HL-60 (cell line): ENCODE data around the gene INTS4.
"Not testable (repeated sequence)": the region's sequence is repeated elsewhere in the genome, so short reads cannot be mapped to it uniquely, and the experiment has no call there.

Experiments
- DNase-seq, 2 experiments: peaks; one replicate each; pipeline ENCODE4 v3.0.0-alpha.2; 2010 to 2020; ENCODE audit warnings: low read depth in 1 of 2, low spot score in 1 of 2
- H3K27ac ChIP-seq: fragments of 250-450 bp; sonication (Bioruptor Pico); replicated peaks from 2 replicates; pipeline ENCODE4 v1.5.1; 2020; ENCODE audit warnings: mild to moderate bottlenecking, moderate library complexity
- H3K27me3 ChIP-seq: fragments of 250-450 bp; sonication (Bioruptor Pico); 2 replicates; pipeline ENCODE4 v1.5.1; 2021; ENCODE audit warnings: mild to moderate bottlenecking, moderate library complexity; ENCODE audit not compliant: insufficient read depth, poor library complexity, severe bottlenecking
- H3K4me3 ChIP-seq: replicated peaks from 2 replicates; pipeline ENCODE4 v1.5.1; 2011; ENCODE audit warnings: mild to moderate bottlenecking, control low read depth, low read length; ENCODE audit not compliant: insufficient read depth
- GABPA ChIP-seq: IDR thresholded peaks from 2 replicates; pipeline ENCODE4 v1.6.1; 2012; ENCODE audit warnings: low read depth
- POLR2AphosphoS5 ChIP-seq: IDR thresholded peaks from 2 replicates; pipeline ENCODE4 v1.6.1; 2012; ENCODE audit warnings: low read depth
- REST ChIP-seq: IDR thresholded peaks from 2 replicates; pipeline ENCODE4 v1.6.1; 2012; ENCODE audit warnings: low read depth; ENCODE audit not compliant: insufficient replicate concordance
- SPI1 ChIP-seq: IDR thresholded peaks from 2 replicates; pipeline ENCODE4 v1.6.1; 2012; ENCODE audit warnings: low read depth, mild to moderate bottlenecking, borderline replicate concordance
- TF ChIP-seq, protein P1 (sequence below): IDR thresholded peaks from one replicate; pipeline ENCODE4 v1.5.1; 2011; ENCODE audit warnings: low read length, control low read depth, inconsistent platforms; ENCODE audit not compliant: insufficient read depth

The INTS4 gene

GRCh38 chr11:77966338-77966737 lies 28.1 kb downstream of the INTS4 start:
- TF ChIP-seq, protein P1, sequence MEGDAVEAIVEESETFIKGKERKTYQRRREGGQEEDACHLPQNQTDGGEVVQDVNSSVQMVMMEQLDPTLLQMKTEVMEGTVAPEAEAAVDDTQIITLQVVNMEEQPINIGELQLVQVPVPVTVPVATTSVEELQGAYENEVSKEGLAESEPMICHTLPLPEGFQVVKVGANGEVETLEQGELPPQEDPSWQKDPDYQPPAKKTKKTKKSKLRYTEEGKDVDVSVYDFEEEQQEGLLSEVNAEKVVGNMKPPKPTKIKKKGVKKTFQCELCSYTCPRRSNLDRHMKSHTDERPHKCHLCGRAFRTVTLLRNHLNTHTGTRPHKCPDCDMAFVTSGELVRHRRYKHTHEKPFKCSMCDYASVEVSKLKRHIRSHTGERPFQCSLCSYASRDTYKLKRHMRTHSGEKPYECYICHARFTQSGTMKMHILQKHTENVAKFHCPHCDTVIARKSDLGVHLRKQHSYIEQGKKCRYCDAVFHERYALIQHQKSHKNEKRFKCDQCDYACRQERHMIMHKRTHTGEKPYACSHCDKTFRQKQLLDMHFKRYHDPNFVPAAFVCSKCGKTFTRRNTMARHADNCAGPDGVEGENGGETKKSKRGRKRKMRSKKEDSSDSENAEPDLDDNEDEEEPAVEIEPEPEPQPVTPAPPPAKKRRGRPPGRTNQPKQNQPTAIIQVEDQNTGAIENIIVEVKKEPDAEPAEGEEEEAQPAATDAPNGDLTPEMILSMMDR, result no peak
- TF ChIP-seq GABPA (no peak), REST (no peak), POLR2AphosphoS5 (no peak), SPI1 (no peak)
- DNase-seq, result no peak
- no peak overlapping the region for H3K27ac ChIP-seq

GRCh38 chr11:77959434-77959833 lies 35.0 kb downstream of the INTS4 start:
- H3K27ac ChIP-seq, result no peak overlapping the region
- H3K27me3 ChIP-seq, result no peaks in the 10 kb centered on the region
- no peak for DNase-seq

More at GRCh38 chr11:77966338-77966737, 28.1 kb downstream of the INTS4 start:
- H3K4me3 ChIP-seq, result no peak overlapping the region
- H3K27me3 ChIP-seq, result no peaks in the 10 kb centered on the region

DNA sequence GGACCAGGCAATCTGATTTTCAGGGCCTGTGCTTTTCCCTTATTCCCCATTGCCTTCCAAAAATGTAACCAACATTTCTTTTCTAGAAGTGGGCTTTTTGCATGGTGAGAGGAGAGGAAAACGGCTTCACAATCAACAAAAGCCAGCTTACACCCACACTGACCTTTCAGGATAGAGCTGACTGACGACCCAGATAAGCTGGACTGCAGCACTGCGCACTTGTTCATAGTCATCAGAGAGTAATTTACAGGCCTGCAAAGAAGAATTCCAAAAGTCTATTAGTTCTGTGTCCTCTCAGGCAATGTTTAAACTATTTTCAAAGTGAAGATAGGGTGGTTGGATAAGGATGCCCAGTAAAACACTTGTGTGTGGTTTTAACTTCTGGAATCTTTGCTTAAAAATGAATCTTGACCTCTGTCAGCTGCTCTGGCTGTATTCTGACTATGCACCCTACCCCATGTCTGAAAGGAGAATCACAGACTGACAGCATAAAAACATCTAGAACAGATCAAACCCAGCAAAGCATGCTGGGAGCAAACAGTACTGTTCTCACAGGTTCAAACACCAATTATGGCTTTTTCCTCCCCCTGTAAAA lies 35.8 kb downstream of the INTS4 start:
- not testable (repeated sequence) for H3K4me3 ChIP-seq, H3K27me3 ChIP-seq, DNase-seq, H3K27ac ChIP-seq

More at GRCh38 chr11:77959434-77959833, 35.0 kb downstream of the INTS4 start:
- TF ChIP-seq GABPA (no peak), POLR2AphosphoS5 (no peak), SPI1 (no peak), REST (no peak)
- TF ChIP-seq, protein P1, result no peak
- H3K4me3 ChIP-seq, result no peak overlapping the region

- H3K27me3 ChIP-seq, H3K4me3 ChIP-seq, DNase-seq, H3K27ac ChIP-seq: not testable (repeated sequence)
Observed at GRCh38 chr11:77943296-77943695, 51.2 kb downstream of the INTS4 start.

GRCh38 chr11:77942465-77942864 lies 52.0 kb downstream of the INTS4 start:
- not testable (repeated sequence) for H3K4me3 ChIP-seq, H3K27me3 ChIP-seq, H3K27ac ChIP-seq, DNase-seq

DNA sequence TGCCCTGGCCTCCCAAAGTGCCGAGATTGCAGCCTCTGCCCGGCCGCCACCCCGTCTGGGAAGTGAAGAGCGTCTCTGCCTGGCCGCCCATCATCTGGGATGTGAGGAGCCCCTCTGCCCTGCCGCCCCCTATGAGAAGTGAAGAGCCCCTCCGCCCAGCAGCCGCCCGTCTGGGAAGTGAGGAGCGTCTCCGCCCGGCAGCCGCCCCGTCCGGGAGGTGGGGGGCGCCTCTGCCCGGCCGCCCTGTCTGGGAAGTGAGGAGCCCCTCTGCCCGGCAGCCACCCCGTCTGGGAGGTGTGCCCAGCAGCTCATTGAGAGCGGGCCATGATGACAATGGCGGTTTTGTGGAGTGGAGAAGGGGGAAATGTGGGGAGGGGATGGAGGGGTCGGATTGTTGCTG lies 60.9 kb downstream of the INTS4 start:
- not testable (repeated sequence) for DNase-seq, H3K27ac ChIP-seq, H3K4me3 ChIP-seq, H3K27me3 ChIP-seq

DNA sequence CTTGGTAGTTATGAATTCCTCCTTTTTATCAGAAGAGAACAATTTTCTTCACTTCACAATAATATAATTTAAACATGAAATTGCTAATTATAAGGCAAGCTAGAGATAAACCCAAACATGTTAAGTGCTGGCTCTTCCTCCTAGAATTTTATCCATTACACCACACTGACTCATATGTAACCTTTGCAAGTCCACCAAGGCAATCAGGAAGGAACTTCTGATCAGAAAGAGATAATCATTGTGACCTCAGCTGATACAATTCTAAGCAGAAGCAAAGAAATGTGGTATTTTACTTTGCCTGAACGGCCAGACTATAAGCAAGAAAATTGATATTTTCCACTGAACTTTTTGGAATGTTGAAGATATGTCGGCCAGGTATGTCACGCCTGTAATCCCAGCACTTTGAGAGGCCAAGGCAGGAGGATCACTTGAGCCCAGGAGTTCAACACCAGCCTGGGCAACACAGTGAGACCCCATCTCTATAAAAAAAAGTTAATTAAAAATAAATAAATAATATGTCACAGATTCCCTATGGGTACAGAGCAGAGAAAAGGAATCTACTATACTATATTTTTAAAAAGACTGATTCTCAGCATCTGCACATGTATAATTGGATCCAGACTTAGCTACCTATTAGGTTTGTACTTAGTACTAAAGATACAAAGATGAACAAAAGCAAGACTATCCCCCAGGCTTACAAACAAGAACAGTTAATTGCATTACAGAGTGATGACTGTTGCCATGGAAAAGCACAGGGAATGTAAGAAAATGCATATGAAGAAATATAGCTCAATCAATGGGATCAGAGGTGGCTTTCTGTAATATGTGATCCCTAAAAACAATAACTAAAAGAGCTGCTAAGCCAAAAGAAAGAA lies 63.9 kb downstream of the INTS4 start:
- not testable (repeated sequence) for H3K27me3 ChIP-seq, H3K4me3 ChIP-seq, DNase-seq, H3K27ac ChIP-seq

DNA sequence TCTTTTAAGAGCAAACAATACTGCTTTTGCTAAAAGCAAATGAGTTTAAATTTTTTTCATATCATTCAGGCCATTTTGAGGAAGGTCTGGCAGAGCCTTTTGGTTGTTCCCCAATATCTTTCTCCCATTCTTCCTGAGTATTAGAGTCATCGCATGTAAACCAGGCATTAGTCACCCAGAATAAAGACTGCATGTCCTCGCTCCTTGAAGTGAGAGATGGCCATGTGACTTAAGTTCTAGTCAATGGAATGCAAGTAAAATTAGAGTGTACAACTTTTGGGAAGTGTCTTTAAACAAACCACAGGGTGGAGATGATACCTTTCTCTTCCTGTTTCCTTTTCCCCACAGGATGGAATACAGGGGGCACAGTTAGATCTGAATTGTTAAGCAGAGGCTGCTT lies 76.8 kb downstream of the INTS4 start:
- not testable (repeated sequence) for DNase-seq, H3K27ac ChIP-seq

More for the DNA sequence above, 76.8 kb downstream of the INTS4 start:
- not testable (repeated sequence) for H3K4me3 ChIP-seq, H3K27me3 ChIP-seq
